ENCODE data around the gene CTRL.

Gene CTRL

GRCh38 chr16:67892375-67892774 lies 39.3 kb downstream of the CTRL start:
- DNase-seq (ENCODE audit: low read depth in 2 of 2): no peak

GRCh38 chr16:67888331-67888730 lies 43.3 kb downstream of the CTRL start:
- no peak for DNase-seq (ENCODE audit: low read depth in 2 of 2)

DNA sequence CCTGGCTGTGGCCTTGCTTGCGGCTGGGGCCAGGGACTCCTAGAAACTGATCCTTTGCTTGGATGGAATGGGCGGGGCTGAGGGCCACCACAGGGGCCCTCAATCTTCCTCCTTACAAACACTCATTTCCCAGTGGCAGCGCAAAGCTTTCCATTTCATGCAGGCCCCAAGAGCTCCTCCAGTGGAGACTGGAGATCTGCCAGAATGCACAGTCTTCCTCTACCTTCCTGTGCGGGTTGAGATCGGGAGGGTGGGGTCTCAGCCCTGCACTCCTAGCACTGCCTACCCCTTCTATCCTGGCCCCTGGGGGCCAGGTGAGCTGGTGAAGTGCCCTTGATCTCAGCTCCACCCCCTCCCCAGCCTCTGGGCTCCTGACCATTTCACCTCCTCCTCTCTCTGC lies 45.3 kb downstream of the CTRL start:
- no peak for DNase-seq (ENCODE audit: low read depth in 2 of 2)

GRCh38 chr16:67885976-67886375 lies 45.7 kb downstream of the CTRL start:
- no peak for DNase-seq (ENCODE audit: low read depth in 2 of 2)

DNA sequence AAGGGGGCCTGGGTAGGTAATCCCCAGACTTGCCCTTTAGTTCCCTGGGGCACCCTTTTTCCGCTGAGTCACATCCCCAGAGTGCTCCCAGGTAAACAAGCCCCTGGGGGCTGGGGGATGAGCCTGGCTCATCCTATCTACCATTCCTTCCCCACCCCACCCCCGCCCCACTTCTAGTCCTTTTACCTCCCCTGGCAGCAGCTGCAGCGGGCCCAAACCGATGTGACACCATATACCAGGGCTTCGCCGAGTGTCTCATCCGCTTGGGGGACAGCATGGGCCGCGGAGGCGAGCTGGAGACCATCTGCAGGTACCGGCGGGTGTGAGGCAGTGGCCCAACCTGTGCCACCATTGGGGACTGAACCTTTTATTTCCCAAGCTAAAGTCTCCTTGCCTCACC lies 46.1 kb downstream of the CTRL start:
- no peak for DNase-seq (ENCODE audit: low read depth in 2 of 2)

DNA sequence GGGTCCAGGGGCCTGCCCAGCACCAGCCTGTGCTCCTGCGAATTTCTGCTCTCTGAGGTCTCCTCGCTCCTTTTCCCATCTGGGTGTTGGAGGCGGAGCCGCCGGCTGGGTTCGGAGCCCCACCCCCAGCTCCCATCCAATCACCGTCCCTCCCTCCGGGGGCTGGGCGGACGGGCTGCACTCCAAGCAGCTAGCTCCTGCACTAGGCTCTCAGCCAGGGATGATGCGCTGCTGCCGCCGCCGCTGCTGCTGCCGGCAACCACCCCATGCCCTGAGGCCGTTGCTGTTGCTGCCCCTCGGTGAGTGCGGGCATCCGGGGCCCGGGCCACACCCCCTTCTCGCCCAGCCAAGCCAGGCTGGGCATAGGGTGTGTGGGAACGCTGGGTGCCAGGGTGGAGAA lies 47.0 kb downstream of the CTRL start, which contains the start of gene NRN1L:
NRN1L (plus strand) TSS at position 202 of the 400 bp plus-strand sequence; CDS start at position 221, 19 bp downstream.
- no peak for DNase-seq (ENCODE audit: low read depth in 2 of 2)

- peak; percentile 48 to 70 for DNase-seq (ENCODE audit: low read depth in 2 of 2)
Measured at GRCh38 chr16:67883872-67884261, 47.8 kb downstream of the CTRL start.

DNA sequence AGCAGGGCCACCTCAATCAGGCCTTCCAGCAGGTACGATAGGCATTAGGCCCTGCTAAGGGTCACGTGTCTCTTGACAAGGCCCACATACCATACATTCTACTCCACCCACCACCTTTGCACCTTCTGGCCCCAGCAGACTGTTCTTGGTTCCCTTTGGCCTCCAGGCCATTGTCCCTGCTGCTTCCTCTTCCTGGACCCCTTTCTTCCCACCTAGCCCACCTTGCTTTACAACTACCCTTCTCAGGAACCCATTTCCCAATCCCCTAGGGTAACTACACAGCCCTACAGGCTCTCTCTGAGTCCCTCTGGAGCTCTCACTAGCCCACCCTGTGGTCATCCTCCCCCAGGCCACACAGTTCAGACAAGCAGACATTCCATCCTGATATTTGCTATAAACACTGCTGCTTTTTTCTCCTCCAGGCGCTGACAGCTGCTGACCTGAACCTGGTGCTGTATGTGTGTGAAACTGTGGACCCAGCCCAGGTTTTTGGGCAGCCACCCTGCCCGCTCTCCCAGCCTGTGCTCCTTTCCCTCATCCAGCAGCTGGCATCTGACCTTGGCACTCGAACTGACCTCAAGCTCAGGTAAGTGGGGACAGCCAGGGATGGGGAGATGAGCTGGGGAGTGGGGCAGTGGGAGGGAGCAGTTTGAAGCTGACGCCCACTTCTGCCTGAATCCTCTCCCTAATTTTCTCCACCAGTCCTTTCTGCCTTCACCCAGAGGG lies 48.4 kb downstream of the CTRL start:
- no peak for DNase-seq (ENCODE audit: low read depth in 2 of 2)

DNA sequence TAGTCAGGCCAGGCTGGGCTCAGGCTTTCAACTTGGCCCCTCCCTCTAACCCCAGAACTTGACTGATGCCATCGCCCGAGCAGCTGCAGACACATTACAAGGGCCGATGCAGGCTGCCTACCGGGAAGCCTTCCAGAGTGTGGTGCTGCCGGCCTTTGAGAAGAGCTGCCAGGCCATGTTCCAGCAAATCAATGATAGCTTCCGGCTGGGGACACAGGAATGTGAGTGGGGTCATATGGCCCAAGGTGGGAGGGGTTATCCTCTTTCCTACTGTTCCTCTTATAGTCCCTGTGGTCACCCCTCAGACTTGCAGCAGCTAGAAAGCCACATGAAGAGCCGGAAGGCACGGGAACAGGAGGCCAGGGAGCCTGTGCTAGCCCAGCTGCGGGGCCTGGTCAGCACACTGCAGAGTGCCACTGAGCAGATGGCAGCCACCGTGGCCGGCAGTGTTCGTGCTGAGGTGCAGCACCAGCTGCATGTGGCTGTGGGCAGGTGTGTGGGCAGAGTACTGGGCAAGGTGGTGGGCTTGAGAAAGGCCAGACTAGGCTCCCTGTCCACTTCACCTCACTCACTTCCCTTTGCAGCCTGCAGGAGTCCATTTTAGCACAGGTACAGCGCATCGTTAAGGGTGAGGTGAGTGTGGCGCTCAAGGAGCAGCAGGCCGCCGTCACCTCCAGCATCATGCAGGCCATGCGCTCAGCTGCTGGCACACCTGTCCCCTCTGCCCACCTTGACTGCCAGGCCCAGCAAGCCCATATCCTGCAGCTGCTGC lies 49.1 kb downstream of the CTRL start:
- DNase-seq (ENCODE audit: low read depth in 2 of 2): no peak

DNA sequence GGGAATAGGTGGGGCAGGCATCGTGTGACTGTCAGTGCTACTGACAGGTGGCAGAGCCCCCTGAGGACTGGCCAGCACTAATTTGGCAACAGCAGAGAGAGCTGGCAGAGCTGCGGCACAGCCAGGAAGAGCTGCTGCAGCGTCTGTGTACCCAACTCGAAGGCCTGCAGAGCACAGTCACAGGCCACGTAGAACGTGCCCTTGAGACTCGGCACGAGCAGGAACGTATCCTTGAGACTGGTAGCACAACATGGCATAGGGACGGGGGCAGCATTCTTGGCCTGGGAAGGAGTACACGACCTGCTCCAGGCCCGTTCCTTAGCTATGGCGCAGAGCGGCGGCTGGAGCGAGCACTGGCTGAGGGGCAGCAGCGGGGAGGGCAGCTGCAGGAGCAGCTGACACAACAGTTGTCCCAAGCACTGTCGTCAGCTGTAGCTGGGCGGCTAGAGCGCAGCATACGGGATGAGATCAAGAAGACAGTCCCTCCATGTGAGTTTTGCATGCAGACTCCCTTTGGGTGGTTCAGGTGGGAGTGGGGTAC lies 50.0 kb downstream of the CTRL start:
- DNase-seq (ENCODE audit: low read depth in 2 of 2): no peak

- DNase-seq (ENCODE audit: low read depth in 2 of 2): no peak
Measured at GRCh38 chr16:67880584-67880983, 51.1 kb downstream of the CTRL start.

DNA sequence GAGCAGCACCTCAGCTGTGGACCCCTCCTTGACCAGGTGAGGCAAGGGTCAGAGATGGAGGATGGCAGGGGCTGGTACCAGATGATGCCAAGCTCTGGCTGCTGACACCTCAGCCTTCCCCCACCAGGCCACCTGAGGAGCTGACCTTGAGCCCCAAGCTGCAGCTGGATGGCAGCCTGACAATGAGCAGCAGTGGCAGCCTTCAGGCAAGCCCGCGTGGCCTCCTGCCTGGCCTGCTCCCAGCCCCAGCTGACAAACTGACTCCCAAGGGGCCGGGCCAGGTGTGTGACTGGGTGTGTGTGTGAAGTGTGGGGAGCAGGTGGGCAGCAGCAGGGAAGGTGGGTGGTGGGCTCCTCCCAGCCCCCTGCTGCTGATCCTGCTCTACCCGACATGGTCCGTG lies 51.7 kb downstream of the CTRL start:
- no peak for DNase-seq (ENCODE audit: low read depth in 2 of 2)
